Keratinocyte (primary cell): Measurements from ENCODE around the gene VAV2. TPM values are rescaled to one million over a fixed set of nuclear protein-coding genes. Genes with fewer than 3 reads are reported as not detected.

ENCODE experiments used
- DNase-seq: peaks from one replicate; pipeline ENCODE4 v3.0.0-alpha.2; 2011; ENCODE audit warnings: low read depth, missing footprints, low spot score
- FAIRE-seq: peaks from 2 replicates; lab custom pipeline; 2011; peaks lifted over from hg19 to GRCh38; lab: Jason Lieb, UNC
- H2AFZ ChIP-seq: 2 replicates; pipeline ENCODE4 v1.6.0; 2012; ENCODE audit warnings: low read length, control low read depth, inconsistent platforms; ENCODE audit not compliant: control insufficient read depth
- H3K27ac ChIP-seq: 2 replicates; pipeline ENCODE4 v1.5.1; 2011; ENCODE audit warnings: low read length; ENCODE audit not compliant: control insufficient read depth, insufficient read depth
- H3K27me3 ChIP-seq: 3 replicates; pipeline ENCODE4 v1.6.0; 2011; ENCODE audit warnings: low read length; ENCODE audit not compliant: control insufficient read depth, insufficient read depth; ENCODE audit errors: extremely low read depth
- H3K36me3 ChIP-seq, 2 experiments: 2 replicates in 1 of 2; 3 replicates in 1 of 2; pipeline ENCODE4 v1.5.1; 2011; ENCODE audit warnings: low read length in 2 of 2, mild to moderate bottlenecking in 1 of 2; ENCODE audit not compliant: control insufficient read depth in 2 of 2, insufficient read depth in 2 of 2; ENCODE audit errors: extremely low read depth in 1 of 2
- H3K4me1 ChIP-seq: 3 replicates; pipeline ENCODE4 v1.5.1; 2011; ENCODE audit warnings: low read length; ENCODE audit not compliant: control insufficient read depth, insufficient read depth; ENCODE audit errors: extremely low read depth
- H3K4me2 ChIP-seq: 3 replicates; pipeline ENCODE4 v1.6.0; 2011; ENCODE audit warnings: low read depth, low read length; ENCODE audit not compliant: control insufficient read depth, insufficient read depth; ENCODE audit errors: extremely low read depth
- H3K4me3 ChIP-seq, 3 experiments: fragments of 200-600 bp in 1 of 3; sonication (generic) in 1 of 3; 2 replicates in 2 of 3; 3 replicates in 1 of 3; pipeline ENCODE4 v1.5.1; 2011 to 2016; ENCODE audit warnings: low read length in 3 of 3, mild to moderate bottlenecking in 3 of 3, control low read depth in 2 of 3, inconsistent platforms in 1 of 3, low read depth in 1 of 3, mixed read lengths in 1 of 3, mixed run types in 1 of 3, moderate library complexity in 1 of 3; ENCODE audit not compliant: control insufficient read depth in 2 of 3, insufficient read depth in 2 of 3; ENCODE audit errors: extremely low read depth in 1 of 3
- H3K79me2 ChIP-seq: 2 replicates; pipeline ENCODE4 v1.6.0; 2012; ENCODE audit warnings: low read length; ENCODE audit not compliant: control insufficient read depth, insufficient read depth
- H3K9ac ChIP-seq: 3 replicates; pipeline ENCODE4 v1.6.0; 2011; ENCODE audit warnings: low read length; ENCODE audit not compliant: control insufficient read depth, insufficient read depth; ENCODE audit errors: extremely low read depth
- H3K9me1 ChIP-seq: 3 replicates; pipeline ENCODE4 v1.6.0; 2011; ENCODE audit warnings: low read length; ENCODE audit not compliant: control insufficient read depth, insufficient read depth; ENCODE audit errors: extremely low read depth
- H3K9me3 ChIP-seq: 2 replicates; pipeline ENCODE4 v1.5.1; 2012; ENCODE audit warnings: low read depth, low read length; ENCODE audit not compliant: control insufficient read depth
- H4K20me1 ChIP-seq: 3 replicates; pipeline ENCODE4 v1.6.0; 2011; ENCODE audit warnings: low read length; ENCODE audit not compliant: control insufficient read depth, insufficient read depth; ENCODE audit errors: extremely low read depth
- CTCF ChIP-seq, 3 experiments: IDR thresholded peaks in 1 of 3; conservative IDR thresholded peaks in 1 of 3; optimal IDR thresholded peaks in 1 of 3; 2 replicates in 2 of 3; 3 replicates in 1 of 3; pipeline versions ENCODE3 to v1.5.1; 2011; ENCODE audit warnings: low read length in 3 of 3, mild to moderate bottlenecking in 3 of 3, moderate library complexity in 2 of 3, control low read depth in 1 of 3, inconsistent platforms in 1 of 3; ENCODE audit not compliant: insufficient read depth in 2 of 3; ENCODE audit errors: extremely low read depth in 1 of 3
- EZH2 ChIP-seq: IDR thresholded peaks from one replicate; pipeline ENCODE4 v1.6.1; 2012; ENCODE audit warnings: inconsistent platforms, mild to moderate bottlenecking, low read length, moderate library complexity
- dilution Hi-C: fragments of 300-500 bp; cut with MboI; formaldehyde crosslinking; loops from one replicate; pipeline ENCODE4 v1.7.0; 2020; ENCODE audit warnings: low sequenced_read_pairs; ENCODE audit not compliant: extremely low pct_ligation_motif_present
- polyA plus RNA-seq, 5 experiments: library from polyadenylated mRNA; depleted of rRNA in 3 of 5; stranded (reverse) in 3 of 5; stranded (forward) in 1 of 5; unstranded in 1 of 5; fragments of >200 nt; gene quantifications; 1 replicate in 1 of 5; 2 replicates in 3 of 5; 3 replicates in 1 of 5; pipeline versions ENCODE4 v1.2.1 to v1.2.3, GENCODE V29; 2011 to 2012; ENCODE audit warnings: missing spikeins in 2 of 5, low read depth in 1 of 5, low replicate concordance in 1 of 5

The VAV2 gene
- polyA plus RNA-seq, 1 donor (not counting 4 experiments of a cell fraction or from before 2014, with no cell fraction given) = 16.4 TPM

GRCh38 chr9:133854048-133854447 lies 138.1 kb downstream of the VAV2 start:
- no peak for DNase-seq
- H3K4me2 ChIP-seq = no peak overlapping the region
- TF ChIP-seq CTCF (optimal IDR thresholded peaks at IDR 0.05 in 1 of 3, IDR thresholded peaks at IDR 0.05 in 1 of 3, conservative IDR thresholded peaks at IDR 0.05 in 1 of 3; ENCODE audit: extremely low read depth in 1 of 3, insufficient read depth in 2 of 3, low read length in 3 of 3) (no peak), EZH2 (no peak)
- no peak overlapping the region for H3K9ac ChIP-seq
- no peak for FAIRE-seq
- peaks cover 23% of the 10 kb centered on the region for H4K20me1 ChIP-seq
- H3K9me1 ChIP-seq = no peaks in the 10 kb centered on the region
- peaks cover 33% of the 10 kb centered on the region for H3K79me2 ChIP-seq
- H3K9me3 ChIP-seq = no peaks in the 10 kb centered on the region
- H3K4me3 ChIP-seq = no peak overlapping the region
- no peaks in the 10 kb centered on the region for H3K4me1 ChIP-seq
- H2AFZ ChIP-seq = no peak overlapping the region
- H3K36me3 ChIP-seq = peaks cover 9 to 17% of the 10 kb centered on the region in 2 experiments
- dilution Hi-C loops = no loop called here
- no peaks in the 10 kb centered on the region for H3K27me3 ChIP-seq
- no peak overlapping the region for H3K27ac ChIP-seq

- no peak for DNase-seq
- no peak for FAIRE-seq
- dilution Hi-C loops = no loop called here
- Histone ChIP-seq H3K79me2 (peaks cover 32% of the 10 kb centered on the region), H3K27me3 (no peaks in the 10 kb centered on the region), H3K4me2 (no peak overlapping the region), H3K36me3 (peaks cover 9 to 15% of the 10 kb centered on the region in 2 experiments), H3K27ac (no peak overlapping the region), H3K9ac (no peak overlapping the region), H2AFZ (no peak overlapping the region), H4K20me1 (peaks cover 23% of the 10 kb centered on the region), H3K4me1 (no peaks in the 10 kb centered on the region), H3K9me1 (no peaks in the 10 kb centered on the region), H3K9me3 (no peaks in the 10 kb centered on the region), H3K4me3 (no peak overlapping the region)
- no peak for TF ChIP-seq CTCF (optimal IDR thresholded peaks at IDR 0.05 in 1 of 3, IDR thresholded peaks at IDR 0.05 in 1 of 3, conservative IDR thresholded peaks at IDR 0.05 in 1 of 3; ENCODE audit: extremely low read depth in 1 of 3, insufficient read depth in 2 of 3, low read length in 3 of 3)
These were observed 138.8 kb downstream of the VAV2 start for GRCh38 chr9:133853331-133853730.
